Glomerular visceral epithelial cell (primary cell): Measurements from ENCODE around the gene CRYBB1.
"Not testable (repeated sequence)": the region's sequence is repeated elsewhere in the genome, so short reads cannot be mapped to it uniquely, and the experiment has no call there.

Experiments used
- DNase-seq: peaks from one replicate; pipeline ENCODE4 v3.0.0-alpha.2; 2016; ENCODE audit errors: extremely low spot score

Gene CRYBB1

GRCh38 chr22:26636296-26636695 is 18.5 kb upstream of the CRYBB1 start:
- DNase-seq, result no peak

GRCh38 chr22:26635117-26635516 is 17.3 kb upstream of the CRYBB1 start:
- DNase-seq, result no peak

- DNase-seq, result no peak
Observed at GRCh38 chr22:26634189-26634588, 16.4 kb upstream of the CRYBB1 start.

GRCh38 chr22:26632422-26633155 is 14.8 kb upstream of the CRYBB1 start:
- no peak for DNase-seq

- no peak for DNase-seq
Observed at GRCh38 chr22:26631282-26631681, 13.5 kb upstream of the CRYBB1 start.

- no peak for DNase-seq
Observed at GRCh38 chr22:26629988-26630761, 12.3 kb upstream of the CRYBB1 start.

- peak; percentile 18 for DNase-seq
Observed at GRCh38 chr22:26624803-26625202, 7.0 kb upstream of the CRYBB1 start.

GRCh38 chr22:26623984-26624383 is 6.2 kb upstream of the CRYBB1 start:
- no peak for DNase-seq

GRCh38 chr22:26621663-26622062 is 3.8 kb upstream of the CRYBB1 start, which contains the start of gene CRYBA4:
CRYBA4 (plus strand) TSS chr22:26621963; CDS start chr22:26622597, 634 bp downstream.
- DNase-seq, result no peak

GRCh38 chr22:26620197-26620596 is 2.4 kb upstream of the CRYBB1 start:
- DNase-seq, result no peak

GRCh38 chr22:26619510-26619909 is 1.7 kb upstream of the CRYBB1 start:
- DNase-seq, result no peak

GRCh38 chr22:26618455-26618854 is 628 bp upstream of the CRYBB1 start:
- DNase-seq, result no peak

- DNase-seq, result no peak
Observed at GRCh38 chr22:26616650-26617049, 1.2 kb downstream of the CRYBB1 start.

- DNase-seq, result no peak
Observed at GRCh38 chr22:26615830-26616435, 1.9 kb downstream of the CRYBB1 start.

GRCh38 chr22:26615149-26615548 is 2.7 kb downstream of the CRYBB1 start:
- no peak for DNase-seq

- peak; percentile 12 for DNase-seq
Observed at GRCh38 chr22:26614322-26614721, 3.5 kb downstream of the CRYBB1 start.

- not testable (repeated sequence) for DNase-seq
Observed at GRCh38 chr22:26613753-26614152, 4.1 kb downstream of the CRYBB1 start.

- DNase-seq, result no peak
Observed at GRCh38 chr22:26612652-26613051, 5.2 kb downstream of the CRYBB1 start.

GRCh38 chr22:26610996-26611395 is 6.8 kb downstream of the CRYBB1 start:
- peak; percentile 60 for DNase-seq

- DNase-seq, result peak; percentile 96
Observed at GRCh38 chr22:26610072-26610958, 7.5 kb downstream of the CRYBB1 start.

GRCh38 chr22:26609287-26609686 is 8.5 kb downstream of the CRYBB1 start:
- DNase-seq, result no peak

- DNase-seq, result no peak
Observed at GRCh38 chr22:26608129-26608528, 9.7 kb downstream of the CRYBB1 start.
